ENCODE results near the gene MSRB1.

- TF ChIP-seq CTCF (IDR thresholded peaks at IDR 0.05) (no peak), POLR2A (IDR thresholded peaks at IDR 0.05) (no peak)
Observed at GRCh38 chr16:1902547-1903219, 40.3 kb downstream of the MSRB1 start.
